Natural killer cell treated with Interleukin-12 subunit alpha and Interleukin-12 subunit beta and Interleukin-15 and Interleukin-18, amount 100 ng/mL, for 72 hours (primary cell): Measurements from ENCODE around the gene BCDIN3D. TPM values are rescaled to one million over a fixed set of nuclear protein-coding genes. Genes with fewer than 3 reads are reported as not detected.

Source experiments
- ATAC-seq, 2 donors: fragments of 150-1000 bp; cut with Tn5 transposase in 1 of 2; sonication (Bioruptor Pico), chemical (Tn5 transposase) in 1 of 2; 2 replicates each; pipeline ENCODE4 v1.10.0; 2021
- DNase-seq: peaks from one replicate; pipeline ENCODE4 v3.0.0; 2022; ENCODE audit warnings: low spot score
- H3K27ac Mint-ChIP-seq, 2 donors: 1 replicate in 1 of 2; 2 replicates in 1 of 2; pipeline ENCODE4 v1.8.0; 2022; ENCODE audit warnings: mixed read lengths in 2 of 2, mild to moderate bottlenecking in 1 of 2, moderate library complexity in 1 of 2
- H3K27me3 Mint-ChIP-seq, 2 donors: 1 replicate in 1 of 2; 2 replicates in 1 of 2; pipeline ENCODE4 v1.8.0; 2022; ENCODE audit warnings: mixed read lengths in 2 of 2
- H3K36me3 Mint-ChIP-seq: one replicate; pipeline ENCODE4 v1.8.0; 2022; ENCODE audit warnings: mixed read lengths
- H3K4me1 Mint-ChIP-seq, 2 donors: 1 replicate in 1 of 2; 2 replicates in 1 of 2; pipeline ENCODE4 v1.8.0; 2022; ENCODE audit warnings: low read depth in 2 of 2, mixed read lengths in 2 of 2, mild to moderate bottlenecking in 1 of 2
- H3K4me3 Mint-ChIP-seq: one replicate; pipeline ENCODE4 v1.8.0; 2022; ENCODE audit warnings: mixed read lengths
- H3K9me3 Mint-ChIP-seq: 2 replicates; pipeline ENCODE4 v1.8.0; 2022; ENCODE audit warnings: mixed read lengths
- total RNA-seq, 2 donors: library from RNA; stranded (reverse); gene quantifications; one replicate each; pipeline ENCODE4 v1.2.3, GENCODE V29; 2022

BCDIN3D gene
- 1 to 10 TPM; 5.9 to 6.8 TPM for total RNA-seq

- Mint-ChIP-seq H3K36me3 (no peaks in the 10 kb centered on the region), H3K4me3 (peak within 1 kb of the TSS; percentile 94), H3K4me1 (peaks cover 28 to 29% of the 10 kb centered on the region in 2 donors), H3K9me3 (no peaks in the 10 kb centered on the region), H3K27me3 (no peaks in the 10 kb centered on the region), H3K27ac (peak within 1 kb of the TSS; percentile 88 to 90)
- ATAC-seq (peak; percentile 96 to 97), DNase-seq (peak; percentile 95)
Measured at GRCh38 chr12:49842519-49843352, at the start of gene BCDIN3D. Gene BCDIN3D, minus strand, starts transcription at chr12:49843106. Its CDS starts 19 bp downstream, at chr12:49843087.

- Mint-ChIP-seq H3K9me3 (no peaks in the 10 kb centered on the region), H3K36me3 (no peaks in the 10 kb centered on the region), H3K27me3 (peaks cover 8 to 19% of the 10 kb centered on the region in 2 donors), H3K4me3 (no peak overlapping the region), H3K27ac (no peak overlapping the region), H3K4me1 (no peaks in the 10 kb centered on the region)
- DNase-seq (no peak), ATAC-seq (no peak)
Measured at GRCh38 chr12:49892084-49892731, 49.3 kb upstream of the BCDIN3D start.

- H3K27me3 Mint-ChIP-seq, result peaks cover 8 to 19% of the 10 kb centered on the region in 2 donors
- H3K9me3 Mint-ChIP-seq, result no peaks in the 10 kb centered on the region
- no peaks in the 10 kb centered on the region for H3K36me3 Mint-ChIP-seq
- H3K27ac Mint-ChIP-seq, result no peak overlapping the region
- no peak overlapping the region for H3K4me3 Mint-ChIP-seq
- DNase-seq, result no peak
- H3K4me1 Mint-ChIP-seq, result no peaks in the 10 kb centered on the region
- no peak for ATAC-seq
Measured at GRCh38 chr12:49891476-49891875, 48.6 kb upstream of the BCDIN3D start.

GRCh38 chr12:49891012-49891411 lies 48.1 kb upstream of the BCDIN3D start:
- peaks cover 8 to 19% of the 10 kb centered on the region in 2 donors for H3K27me3 Mint-ChIP-seq
- DNase-seq (no peak), ATAC-seq (no peak)
- H3K36me3 Mint-ChIP-seq, result no peaks in the 10 kb centered on the region
- H3K4me3 Mint-ChIP-seq, result no peak overlapping the region
- no peaks in the 10 kb centered on the region for H3K4me1 Mint-ChIP-seq
- no peak overlapping the region for H3K27ac Mint-ChIP-seq
- no peaks in the 10 kb centered on the region for H3K9me3 Mint-ChIP-seq

GRCh38 chr12:49890096-49890461 lies 47.2 kb upstream of the BCDIN3D start:
- ATAC-seq, result no peak
- peaks cover 14 to 24% of the 10 kb centered on the region in 2 donors for H3K27me3 Mint-ChIP-seq
- H3K9me3 Mint-ChIP-seq, result no peaks in the 10 kb centered on the region
- no peak for DNase-seq
- H3K4me1 Mint-ChIP-seq, result no peaks in the 10 kb centered on the region
- H3K27ac Mint-ChIP-seq, result no peak overlapping the region
- no peak overlapping the region for H3K4me3 Mint-ChIP-seq
- H3K36me3 Mint-ChIP-seq, result no peaks in the 10 kb centered on the region

- H3K4me3 Mint-ChIP-seq, result no peak overlapping the region
- no peaks in the 10 kb centered on the region for H3K4me1 Mint-ChIP-seq
- no peak overlapping the region for H3K27ac Mint-ChIP-seq
- DNase-seq, result no peak
- H3K9me3 Mint-ChIP-seq, result no peaks in the 10 kb centered on the region
- no peak for ATAC-seq
- no peaks in the 10 kb centered on the region for H3K36me3 Mint-ChIP-seq
- H3K27me3 Mint-ChIP-seq, result peaks cover 14 to 24% of the 10 kb centered on the region in 2 donors
Measured at GRCh38 chr12:49889361-49890095, 46.6 kb upstream of the BCDIN3D start.

GRCh38 chr12:49888461-49889151 lies 45.7 kb upstream of the BCDIN3D start:
- DNase-seq (no peak), ATAC-seq (no peak)
- no peak overlapping the region for H3K27ac Mint-ChIP-seq
- no peaks in the 10 kb centered on the region for H3K36me3 Mint-ChIP-seq
- no peaks in the 10 kb centered on the region for H3K9me3 Mint-ChIP-seq
- H3K4me3 Mint-ChIP-seq, result no peak overlapping the region
- no peaks in the 10 kb centered on the region for H3K4me1 Mint-ChIP-seq
- peaks cover 19 to 23% of the 10 kb centered on the region in 2 donors for H3K27me3 Mint-ChIP-seq

GRCh38 chr12:49887536-49888401 lies 44.9 kb upstream of the BCDIN3D start:
- no peak overlapping the region for H3K27ac Mint-ChIP-seq
- peaks cover 14 to 20% of the 10 kb centered on the region in 2 donors for H3K27me3 Mint-ChIP-seq
- no peaks in the 10 kb centered on the region for H3K9me3 Mint-ChIP-seq
- H3K4me1 Mint-ChIP-seq, result no peaks in the 10 kb centered on the region
- H3K4me3 Mint-ChIP-seq, result no peak overlapping the region
- DNase-seq (no peak), ATAC-seq (no peak)
- no peaks in the 10 kb centered on the region for H3K36me3 Mint-ChIP-seq

- Mint-ChIP-seq H3K4me3 (no peak overlapping the region), H3K27me3 (peaks cover 7 to 16% of the 10 kb centered on the region in 2 donors), H3K36me3 (no peaks in the 10 kb centered on the region), H3K27ac (no peak overlapping the region), H3K9me3 (no peaks in the 10 kb centered on the region), H3K4me1 (no peaks in the 10 kb centered on the region)
- DNase-seq (no peak), ATAC-seq (no peak)
Measured at GRCh38 chr12:49887091-49887490, 44.2 kb upstream of the BCDIN3D start.

- no peak for ATAC-seq
- no peak for DNase-seq
- H3K4me1 Mint-ChIP-seq, result no peaks in the 10 kb centered on the region
- no peaks in the 10 kb centered on the region for H3K9me3 Mint-ChIP-seq
- peaks cover 5 to 16% of the 10 kb centered on the region in 2 donors for H3K27me3 Mint-ChIP-seq
- H3K27ac Mint-ChIP-seq, result no peak overlapping the region
- no peaks in the 10 kb centered on the region for H3K36me3 Mint-ChIP-seq
- H3K4me3 Mint-ChIP-seq, result no peak overlapping the region
Measured at GRCh38 chr12:49885663-49886461, 43.0 kb upstream of the BCDIN3D start.

GRCh38 chr12:49885118-49885517 lies 42.2 kb upstream of the BCDIN3D start:
- H3K27ac Mint-ChIP-seq, result no peak overlapping the region
- H3K4me1 Mint-ChIP-seq, result peaks cover 6% of the 10 kb centered on the region in 2 donors
- no peak overlapping the region for H3K4me3 Mint-ChIP-seq
- H3K36me3 Mint-ChIP-seq, result no peaks in the 10 kb centered on the region
- peaks cover 7% of the 10 kb centered on the region for H3K9me3 Mint-ChIP-seq
- H3K27me3 Mint-ChIP-seq, result peaks cover 5 to 16% of the 10 kb centered on the region in 2 donors
- DNase-seq (no peak), ATAC-seq (no peak)

GRCh38 chr12:49882851-49883464 lies 40.1 kb upstream of the BCDIN3D start:
- Mint-ChIP-seq H3K4me3 (no peak overlapping the region), H3K36me3 (no peaks in the 10 kb centered on the region), H3K4me1 (peaks cover 9 to 26% of the 10 kb centered on the region in 2 donors), H3K27ac (no peak overlapping the region), H3K27me3 (peaks cover 5 to 16% of the 10 kb centered on the region in 2 donors), H3K9me3 (peaks cover 28% of the 10 kb centered on the region)
- DNase-seq (no peak), ATAC-seq (no peak)
